VCaP (cell line): Measurements from ENCODE around the gene LTBP3.

Source experiments
- H3K27ac ChIP-seq: fragments of 450-650 bp; 2 replicates; pipeline ENCODE4 v1.5.1; 2017
- CTCF ChIP-seq: fragments of 450-650 bp; conservative IDR thresholded peaks from 2 replicates; pipeline ENCODE4 v1.5.1; 2017; ENCODE audit warnings: mild to moderate bottlenecking, moderate library complexity

LTBP3 gene

GRCh38 chr11:65554842-65555430 lies 3.2 kb downstream of the LTBP3 start:
- TF ChIP-seq CTCF = no peak
- peak overlapping the region; percentile 98 for H3K27ac ChIP-seq

GRCh38 chr11:65554057-65554818 lies 3.9 kb downstream of the LTBP3 start:
- peak overlapping the region; percentile 98 for H3K27ac ChIP-seq
- no peak for TF ChIP-seq CTCF

GRCh38 chr11:65553301-65554001 lies 4.7 kb downstream of the LTBP3 start:
- TF ChIP-seq CTCF = no peak
- peak overlapping the region; percentile 98; the same call in 1 of the 2 replicates for H3K27ac ChIP-seq

GRCh38 chr11:65552388-65552951 lies 5.7 kb downstream of the LTBP3 start:
- TF ChIP-seq CTCF = peak; percentile 67
- H3K27ac ChIP-seq = peak overlapping the region; percentile 38

GRCh38 chr11:65551572-65552387 lies 6.4 kb downstream of the LTBP3 start:
- H3K27ac ChIP-seq = peak overlapping the region; percentile 38
- TF ChIP-seq CTCF = peak; percentile 94

- H3K27ac ChIP-seq = no peak overlapping the region
- TF ChIP-seq CTCF = no peak
Observed at GRCh38 chr11:65549096-65549495, 9.1 kb downstream of the LTBP3 start.
